Measurements from ENCODE around the gene POFUT2. TPM values are rescaled to one million over a fixed set of nuclear protein-coding genes. Genes with fewer than 3 reads are reported as not detected.

POFUT2 gene
- total RNA-seq, 2 donors from 2014 or later, result 49.0 to 73.3 TPM

GRCh38 chr21:45334134-45334533 lies 46.4 kb upstream of the POFUT2 start:
- peaks cover 42% of the 10 kb centered on the region for H3K4me1 Mint-ChIP-seq
- peaks cover 27% of the 10 kb centered on the region for H3K4me1 ChIP-seq (ENCODE audit: control insufficient read depth, insufficient read depth, low read length)
- no peak for DNase-seq
- H3K36me3 ChIP-seq (ENCODE audit: control insufficient read depth, insufficient read depth, low read length), result no peaks in the 10 kb centered on the region
- no peak overlapping the region for H3K4me3 ChIP-seq (ENCODE audit: low read length)
- no peak for TF ChIP-seq CTCF (conservative IDR thresholded peaks at IDR 0.05)
- H3K9ac ChIP-seq (ENCODE audit: extremely low read depth, low read length, poor library complexity, severe bottlenecking), result no peak overlapping the region
- no peaks in the 10 kb centered on the region for H3K36me3 Mint-ChIP-seq (ENCODE audit: low read depth)
- H3K9me3 Mint-ChIP-seq, result no peaks in the 10 kb centered on the region
- H3K27ac Mint-ChIP-seq, result peak overlapping the region; percentile 80
- 84 to 91% methylated on average over 8 of the region's 8 CpGs for WGBS, 2 experiments (ENCODE audit: insufficient coverage in 1 of 2, insufficient read length in 1 of 2)
- no peaks in the 10 kb centered on the region for H3K27me3 ChIP-seq (ENCODE audit: control insufficient read depth, insufficient read depth, low read length, poor library complexity, severe bottlenecking)
- H3K27me3 Mint-ChIP-seq (ENCODE audit: insufficient read depth), result no peaks in the 10 kb centered on the region
- H3K27ac ChIP-seq (ENCODE audit: low read depth, low read length), result no peak overlapping the region
- H3K9me3 ChIP-seq (ENCODE audit: control insufficient read depth, low read length), result no peaks in the 10 kb centered on the region
- peak overlapping the region; percentile 23 for H3K4me3 Mint-ChIP-seq

- Mint-ChIP-seq H3K4me3 (peak overlapping the region; percentile 23), H3K27me3 (ENCODE audit: insufficient read depth) (no peaks in the 10 kb centered on the region), H3K36me3 (ENCODE audit: low read depth) (no peaks in the 10 kb centered on the region), H3K27ac (peak overlapping the region; percentile 80), H3K4me1 (peaks cover 44% of the 10 kb centered on the region), H3K9me3 (no peaks in the 10 kb centered on the region)
- H3K4me3 ChIP-seq (ENCODE audit: low read length), result no peak overlapping the region
- H3K9me3 ChIP-seq (ENCODE audit: control insufficient read depth, low read length), result no peaks in the 10 kb centered on the region
- TF ChIP-seq CTCF (conservative IDR thresholded peaks at IDR 0.05), result no peak
- WGBS, 2 experiments (ENCODE audit: insufficient coverage in 1 of 2, insufficient read length in 1 of 2), result 72 to 74% methylated on average over 9 to 18 of the region's 18 CpGs
- H3K27ac ChIP-seq (ENCODE audit: low read depth, low read length), result peak overlapping the region; percentile 19
- H3K27me3 ChIP-seq (ENCODE audit: control insufficient read depth, insufficient read depth, low read length, poor library complexity, severe bottlenecking), result no peaks in the 10 kb centered on the region
- H3K9ac ChIP-seq (ENCODE audit: extremely low read depth, low read length, poor library complexity, severe bottlenecking), result no peak overlapping the region
- peaks cover 27% of the 10 kb centered on the region for H3K4me1 ChIP-seq (ENCODE audit: control insufficient read depth, insufficient read depth, low read length)
- H3K36me3 ChIP-seq (ENCODE audit: control insufficient read depth, insufficient read depth, low read length), result no peaks in the 10 kb centered on the region
- peak; percentile 77 for DNase-seq
Observed at GRCh38 chr21:45333583-45334121, 46.0 kb upstream of the POFUT2 start.

GRCh38 chr21:45332981-45333582 lies 45.4 kb upstream of the POFUT2 start:
- Histone ChIP-seq H3K4me3 (ENCODE audit: low read length) (no peak overlapping the region), H3K9ac (ENCODE audit: extremely low read depth, low read length, poor library complexity, severe bottlenecking) (no peak overlapping the region), H3K36me3 (ENCODE audit: control insufficient read depth, insufficient read depth, low read length) (no peaks in the 10 kb centered on the region), H3K4me1 (ENCODE audit: control insufficient read depth, insufficient read depth, low read length) (peaks cover 27% of the 10 kb centered on the region), H3K27me3 (ENCODE audit: control insufficient read depth, insufficient read depth, low read length, poor library complexity, severe bottlenecking) (no peaks in the 10 kb centered on the region), H3K27ac (ENCODE audit: low read depth, low read length) (peak overlapping the region; percentile 19), H3K9me3 (ENCODE audit: control insufficient read depth, low read length) (no peaks in the 10 kb centered on the region)
- Mint-ChIP-seq H3K27ac (peak overlapping the region; percentile 59), H3K9me3 (no peaks in the 10 kb centered on the region), H3K4me1 (peaks cover 44% of the 10 kb centered on the region), H3K4me3 (no peak overlapping the region), H3K36me3 (ENCODE audit: low read depth) (no peaks in the 10 kb centered on the region), H3K27me3 (ENCODE audit: insufficient read depth) (no peaks in the 10 kb centered on the region)
- TF ChIP-seq CTCF (conservative IDR thresholded peaks at IDR 0.05), result no peak
- WGBS, 2 experiments (ENCODE audit: insufficient coverage in 1 of 2, insufficient read length in 1 of 2), result 93 to 97% methylated on average over 12 to 16 of the region's 16 CpGs
- peak; percentile 59 for DNase-seq

All from endodermal cell (in vitro differentiated cells).